ENCODE results near the gene ROBO1. TPM values are rescaled to one million over a fixed set of nuclear protein-coding genes. Genes with fewer than 3 reads are reported as not detected.

The ROBO1 gene
- total RNA-seq, 1 experiment from 2014 or later = 32.2 TPM

DNA sequence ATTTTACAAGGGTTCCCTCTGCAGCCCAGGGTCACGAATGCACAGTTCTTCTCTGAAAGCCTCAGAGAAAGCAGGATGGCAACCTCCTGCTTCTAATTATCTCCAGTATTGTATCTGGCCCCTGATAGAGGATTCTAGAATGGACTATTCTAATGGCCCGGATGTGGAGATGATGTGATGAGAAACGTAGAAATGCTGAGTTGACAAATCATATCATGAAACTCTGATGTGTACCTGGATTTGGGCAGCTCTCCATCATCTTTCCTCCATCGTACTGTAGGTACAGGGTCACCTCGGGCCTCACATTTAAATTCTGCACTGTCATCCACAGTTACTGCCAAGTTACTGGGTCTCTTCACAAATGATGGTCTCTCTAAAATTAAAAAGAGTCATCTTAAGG, 1050.8 kb downstream of the ROBO1 start:
- Mint-ChIP-seq H3K4me1 (ENCODE audit: insufficient read depth, unreplicated experiment) (peaks cover 6% of the 10 kb centered on the region), H3K4me3 (ENCODE audit: unreplicated experiment) (no peak overlapping the region), H3K27ac (ENCODE audit: low read depth, unreplicated experiment) (no peak overlapping the region), H3K9me3 (ENCODE audit: unreplicated experiment) (peaks cover 6% of the 10 kb centered on the region), H3K36me3 (ENCODE audit: insufficient read depth, unreplicated experiment) (no peaks in the 10 kb centered on the region), H3K27me3 (ENCODE audit: insufficient read depth, unreplicated experiment) (no peaks in the 10 kb centered on the region)
- intact Hi-C loops (cut with micrococcal nuclease) = no loop called here
- TF ChIP-seq, protein P1, sequence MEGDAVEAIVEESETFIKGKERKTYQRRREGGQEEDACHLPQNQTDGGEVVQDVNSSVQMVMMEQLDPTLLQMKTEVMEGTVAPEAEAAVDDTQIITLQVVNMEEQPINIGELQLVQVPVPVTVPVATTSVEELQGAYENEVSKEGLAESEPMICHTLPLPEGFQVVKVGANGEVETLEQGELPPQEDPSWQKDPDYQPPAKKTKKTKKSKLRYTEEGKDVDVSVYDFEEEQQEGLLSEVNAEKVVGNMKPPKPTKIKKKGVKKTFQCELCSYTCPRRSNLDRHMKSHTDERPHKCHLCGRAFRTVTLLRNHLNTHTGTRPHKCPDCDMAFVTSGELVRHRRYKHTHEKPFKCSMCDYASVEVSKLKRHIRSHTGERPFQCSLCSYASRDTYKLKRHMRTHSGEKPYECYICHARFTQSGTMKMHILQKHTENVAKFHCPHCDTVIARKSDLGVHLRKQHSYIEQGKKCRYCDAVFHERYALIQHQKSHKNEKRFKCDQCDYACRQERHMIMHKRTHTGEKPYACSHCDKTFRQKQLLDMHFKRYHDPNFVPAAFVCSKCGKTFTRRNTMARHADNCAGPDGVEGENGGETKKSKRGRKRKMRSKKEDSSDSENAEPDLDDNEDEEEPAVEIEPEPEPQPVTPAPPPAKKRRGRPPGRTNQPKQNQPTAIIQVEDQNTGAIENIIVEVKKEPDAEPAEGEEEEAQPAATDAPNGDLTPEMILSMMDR (IDR thresholded peaks at IDR 0.05; ENCODE audit: unreplicated experiment) = no peak
- CTCF ChIA-PET = interaction anchor here (1.0 to 1.5 kb wide), 2 partner anchors 10 to 13 kb away, joined by 3 to 4 read pairs; no protein-coding TSS in a partner anchor
- POLR2A ChIA-PET = interaction anchor here (1.4 to 1.6 kb wide), 3 partner anchors 11 to 17 kb away, joined by 3 to 4 read pairs (median 4); no protein-coding TSS in a partner anchor
- BruUV-seq (replicated peaks) = no TSS peak
- no peak for DNase-seq (ENCODE audit: unreplicated experiment)

DNA sequence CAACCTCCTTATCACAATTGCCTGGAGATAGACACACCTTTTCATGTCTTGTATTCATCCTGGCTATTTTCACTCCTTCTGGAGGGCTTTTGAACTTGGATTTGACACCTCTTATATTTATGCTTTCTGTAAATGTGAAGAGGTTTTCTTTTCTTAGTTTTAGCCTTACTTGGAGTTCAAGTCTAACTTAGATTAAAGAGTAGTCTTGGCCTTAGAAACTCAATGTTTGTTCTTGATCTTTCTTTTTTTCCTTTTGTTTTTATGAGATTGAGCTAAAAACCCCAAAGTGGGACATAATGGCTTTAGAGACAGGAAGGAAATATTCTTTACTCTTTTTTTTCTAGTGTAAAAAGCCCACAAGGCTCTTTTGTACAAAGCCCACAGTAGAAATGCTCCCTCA, 1054.9 kb downstream of the ROBO1 start:
- ChIA-PET CTCF (no interaction called here), POLR2A (no interaction called here)
- no TSS peak for BruUV-seq (replicated peaks)
- no peaks in the 10 kb centered on the region for H3K36me3 Mint-ChIP-seq (ENCODE audit: insufficient read depth, unreplicated experiment)
- DNase-seq (ENCODE audit: unreplicated experiment) = no peak
- H3K4me1 Mint-ChIP-seq (ENCODE audit: insufficient read depth, unreplicated experiment) = no peaks in the 10 kb centered on the region
- no peaks in the 10 kb centered on the region for H3K27me3 Mint-ChIP-seq (ENCODE audit: insufficient read depth, unreplicated experiment)
- no peak overlapping the region for H3K27ac Mint-ChIP-seq (ENCODE audit: low read depth, unreplicated experiment)
- intact Hi-C loops (cut with micrococcal nuclease) = no loop called here
- no peak overlapping the region for H3K4me3 Mint-ChIP-seq (ENCODE audit: unreplicated experiment)
- H3K9me3 Mint-ChIP-seq (ENCODE audit: unreplicated experiment) = peaks cover 6% of the 10 kb centered on the region
- TF ChIP-seq, protein P1 (IDR thresholded peaks at IDR 0.05; ENCODE audit: unreplicated experiment) = no peak

DNA sequence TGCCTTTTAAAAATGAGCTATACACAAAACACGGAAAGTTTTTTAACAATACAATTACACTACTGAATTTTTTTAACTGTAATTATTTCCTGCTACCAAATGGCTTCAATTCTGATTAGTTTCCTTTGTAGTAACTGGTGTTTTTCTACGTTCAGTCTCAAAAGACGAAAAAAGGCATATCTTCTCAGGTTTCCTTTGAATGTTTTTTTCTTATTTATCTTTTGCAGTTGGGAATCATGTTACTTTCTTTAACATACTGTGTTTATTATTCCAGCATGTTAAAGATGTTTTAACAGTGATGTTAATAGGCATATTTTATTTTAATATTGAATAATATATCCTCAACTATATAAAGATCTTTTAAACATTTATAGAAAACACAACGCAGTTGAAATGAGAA, 1055.5 kb downstream of the ROBO1 start:
- ChIA-PET POLR2A (no interaction called here), CTCF (no interaction called here)
- Mint-ChIP-seq H3K27me3 (ENCODE audit: insufficient read depth, unreplicated experiment) (no peaks in the 10 kb centered on the region), H3K9me3 (ENCODE audit: unreplicated experiment) (peaks cover 6% of the 10 kb centered on the region), H3K4me1 (ENCODE audit: insufficient read depth, unreplicated experiment) (no peaks in the 10 kb centered on the region), H3K4me3 (ENCODE audit: unreplicated experiment) (no peak overlapping the region), H3K27ac (ENCODE audit: low read depth, unreplicated experiment) (no peak overlapping the region), H3K36me3 (ENCODE audit: insufficient read depth, unreplicated experiment) (no peaks in the 10 kb centered on the region)
- no TSS peak for BruUV-seq (replicated peaks)
- DNase-seq (ENCODE audit: unreplicated experiment) = no peak
- intact Hi-C loops (cut with micrococcal nuclease) = no loop called here
- TF ChIP-seq, protein P1 (IDR thresholded peaks at IDR 0.05; ENCODE audit: unreplicated experiment) = no peak

DNA sequence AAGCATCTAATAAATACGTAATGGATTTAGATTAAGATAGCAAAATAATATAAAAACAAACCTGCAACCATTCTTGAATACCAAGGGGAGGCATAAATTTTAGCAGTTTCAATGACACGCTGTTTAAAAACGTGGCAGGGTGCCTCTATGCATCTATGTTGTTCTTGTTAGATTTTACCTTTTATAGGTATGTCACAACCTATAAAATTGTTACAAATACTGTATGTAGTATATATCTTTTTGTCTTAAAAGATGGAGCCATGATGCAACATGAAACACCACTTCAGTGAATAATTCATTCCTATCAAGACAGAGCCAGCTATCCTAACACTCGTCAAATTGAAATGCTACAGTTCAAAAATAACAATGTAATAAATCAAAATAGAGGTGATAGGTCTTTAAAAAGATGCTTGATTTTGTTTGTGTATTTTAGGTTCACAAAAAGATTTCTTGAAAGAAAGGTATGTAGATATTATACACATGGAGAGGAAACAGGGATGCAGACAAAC, 1059.2 kb downstream of the ROBO1 start:
- no peaks in the 10 kb centered on the region for H3K27me3 Mint-ChIP-seq (ENCODE audit: insufficient read depth, unreplicated experiment)
- intact Hi-C loops (cut with micrococcal nuclease) = no loop called here
- H3K27ac Mint-ChIP-seq (ENCODE audit: low read depth, unreplicated experiment) = no peak overlapping the region
- no peak for DNase-seq (ENCODE audit: unreplicated experiment)
- BruUV-seq (replicated peaks) = no TSS peak
- TF ChIP-seq, protein P1 (IDR thresholded peaks at IDR 0.05; ENCODE audit: unreplicated experiment) = no peak
- ChIA-PET CTCF (no interaction called here), POLR2A (no interaction called here)
- no peaks in the 10 kb centered on the region for H3K4me1 Mint-ChIP-seq (ENCODE audit: insufficient read depth, unreplicated experiment)
- H3K9me3 Mint-ChIP-seq (ENCODE audit: unreplicated experiment) = no peaks in the 10 kb centered on the region
- H3K36me3 Mint-ChIP-seq (ENCODE audit: insufficient read depth, unreplicated experiment) = no peaks in the 10 kb centered on the region
- no peak overlapping the region for H3K4me3 Mint-ChIP-seq (ENCODE audit: unreplicated experiment)

Data from MCF 10A (cell line).